Esophagus squamous epithelium (tissue), 5 donors: ENCODE results near the gene PTGES3L. TPM values are rescaled to one million over a fixed set of nuclear protein-coding genes. Genes with fewer than 3 reads are reported as not detected.
"Not testable (repeated sequence)": the region's sequence is repeated elsewhere in the genome, so short reads cannot be mapped to it uniquely, and the experiment has no call there.

Experiments used
- DNase-seq: peaks from one replicate; lab custom pipeline; 2025; lab: John Stamatoyannopoulos, UW
- H3K27ac ChIP-seq, 4 donors: fragments of 200-600 bp; sonication (generic); one replicate each; pipeline ENCODE4 v1.5.1; 2016 to 2019; ENCODE audit warnings: mild to moderate bottlenecking in 1 of 4
- H3K27me3 ChIP-seq, 4 donors: fragments of 200-600 bp; sonication (generic); 1 replicate in 3 of 4; 2 replicates in 1 of 4; pipeline versions ENCODE4 v1.5.1 to v1.6.0; 2017 to 2021; ENCODE audit warnings: antibody characterized with exemption in 1 of 4
- H3K36me3 ChIP-seq, 3 donors: fragments of 200-600 bp; sonication (generic); one replicate each; pipeline ENCODE4 v1.5.1; 2016 to 2019
- H3K4me1 ChIP-seq, 3 donors: fragments of 200-600 bp; sonication (generic); one replicate each; pipeline ENCODE4 v1.5.1; 2017 to 2019
- H3K4me3 ChIP-seq, 4 donors: fragments of 200-600 bp; sonication (generic); 1 replicate in 3 of 4; 2 replicates in 1 of 4; pipeline ENCODE4 v1.5.1; 2016 to 2019; ENCODE audit warnings: mild to moderate bottlenecking in 2 of 4, moderate library complexity in 1 of 4
- H3K9me3 ChIP-seq, 3 donors: fragments of 200-600 bp; sonication (generic); one replicate each; pipeline ENCODE4 v1.5.1; 2016 to 2019
- CTCF ChIP-seq, 6 experiments: fragments of 450-650 bp in 4 of 6; fragments of 200-600 bp in 2 of 6; sonication (generic) in 2 of 6; IDR thresholded peaks; one replicate each; pipeline ENCODE4 v1.5.1; 2016 to 2019; ENCODE audit warnings: antibody characterized with exemption in 6 of 6, mild to moderate bottlenecking in 4 of 6, moderate library complexity in 4 of 6
- POLR2A ChIP-seq, 4 donors: fragments of 450-650 bp; IDR thresholded peaks; one replicate each; pipeline ENCODE4 v1.6.1; 2017; ENCODE audit warnings: antibody characterized with exemption in 4 of 4, mild to moderate bottlenecking in 4 of 4, moderate library complexity in 3 of 4
- WGBS, 2 donors: methylation state at CpG; one replicate each; pipeline ENCODE4 v1.1.5; 2018; 5-methylcytosine and 5-hydroxymethylcytosine counted together
- intact Hi-C: fragments of 100-400 bp; cut with DNase I; formaldehyde crosslinking; loops from one replicate; pipeline ENCODE4 v1.15.0; 2022
- total RNA-seq, 4 donors: library from RNA; depleted of rRNA; stranded (reverse); fragments of >200 nt; gene quantifications; one replicate each; pipeline ENCODE4 v1.1.0, GENCODE V29; 2016
- donor health status: DM: yes; HTN: yes; CAD: no.

The PTGES3L gene
- total RNA-seq, 4 donors from 2014 or later: 0.27 to 1.1 TPM; not detected in 2

GRCh38 chr17:42980274-42980765 lies 440 bp upstream of the PTGES3L start, which contains the start of gene RUNDC1:
RUNDC1 (plus strand) TSS chr17:42980565; CDS start chr17:42980577, 12 bp downstream.
- Histone ChIP-seq H3K4me1 (peaks cover 9 to 49% (median 19%) of the 10 kb centered on the region in 3 donors), H3K27me3 (no peaks in the 10 kb centered on the region), H3K4me3 (peak within 1 kb of the TSS; percentile 70 to 97 (median 88)), H3K36me3 (peaks cover 0 to 7% (median 4%) of the 10 kb centered on the region in 3 donors), H3K27ac (peak within 1 kb of the TSS; percentile 82 to 95 (median 87)), H3K9me3 (no peaks in the 10 kb centered on the region)
- 0% methylated on average over 5 to 21 of the region's 39 CpGs for WGBS, 2 donors
- peak; percentile 54 for DNase-seq
- TF ChIP-seq POLR2A (IDR thresholded peaks at IDR 0.05): peak in 1 of 4 donors; percentile 61
- TF ChIP-seq CTCF (IDR thresholded peaks at IDR 0.05): no peak
- intact Hi-C loops: no loop called here

DNA sequence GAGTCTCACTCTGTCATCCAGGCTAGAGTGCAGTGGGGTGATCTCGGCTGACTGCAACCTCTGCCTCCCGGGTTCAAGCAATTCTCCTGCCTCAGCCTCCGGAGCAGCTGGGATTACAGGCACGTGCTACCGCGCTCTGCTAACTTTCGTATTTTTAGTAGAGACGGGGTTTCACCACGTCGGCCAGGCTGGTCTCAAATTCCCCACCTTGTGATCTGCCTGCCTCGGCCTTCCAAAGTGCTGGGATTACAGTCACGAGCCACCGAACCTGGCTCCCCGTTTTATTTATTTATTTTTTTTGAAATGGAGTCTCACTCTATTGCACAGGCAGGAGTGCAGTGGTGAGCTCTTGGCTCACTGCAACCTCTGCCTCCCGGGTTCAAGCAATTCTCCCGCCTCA lies 4.2 kb downstream of the PTGES3L start:
- H3K4me1 ChIP-seq: peaks cover 3 to 13% (median 8%) of the 10 kb centered on the region in 3 donors
- H3K27me3 ChIP-seq, DNase-seq, H3K27ac ChIP-seq, H3K36me3 ChIP-seq, intact Hi-C loops, H3K9me3 ChIP-seq, H3K4me3 ChIP-seq: not testable (repeated sequence)
- WGBS, 2 donors: 87 to 90% methylated on average over 13 to 16 of the region's 16 CpGs

GRCh38 chr17:42975265-42975664 lies 4.6 kb downstream of the PTGES3L start:
- Histone ChIP-seq H3K4me1 (peaks cover 3 to 13% (median 8%) of the 10 kb centered on the region in 3 donors), H3K27me3 (no peaks in the 10 kb centered on the region), H3K27ac (no peak overlapping the region), H3K36me3 (no peaks in the 10 kb centered on the region), H3K9me3 (no peaks in the 10 kb centered on the region), H3K4me3 (no peak overlapping the region)
- no peak for TF ChIP-seq CTCF (IDR thresholded peaks at IDR 0.05)
- TF ChIP-seq POLR2A (IDR thresholded peaks at IDR 0.05): no peak
- no peak for DNase-seq
- 41 to 42% methylated on average over 2 of the region's 2 CpGs for WGBS, 2 donors
- intact Hi-C loops: no loop called here

DNA sequence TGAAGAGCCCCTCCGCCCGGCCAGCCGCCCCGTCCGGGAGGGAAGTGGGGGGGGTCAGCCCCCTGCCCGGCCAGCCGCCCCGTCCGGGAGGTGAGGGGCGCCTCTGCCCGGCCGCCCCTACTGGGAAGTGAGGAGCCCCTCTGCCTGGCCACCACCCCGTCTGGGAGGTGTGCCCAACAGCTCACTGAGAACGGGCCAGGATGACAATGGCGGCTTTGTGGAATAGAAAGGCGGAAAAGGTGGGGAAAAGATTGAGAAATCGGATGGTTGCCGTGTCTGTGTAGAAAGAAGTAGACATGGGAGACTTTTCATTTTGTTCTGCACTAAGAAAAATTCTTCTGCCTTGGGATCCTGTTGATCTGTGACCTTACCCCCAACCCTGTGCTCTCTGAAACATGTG lies 6.6 kb downstream of the PTGES3L start:
- DNase-seq, H3K27ac ChIP-seq, H3K27me3 ChIP-seq, intact Hi-C loops, H3K9me3 ChIP-seq, H3K36me3 ChIP-seq, H3K4me3 ChIP-seq, H3K4me1 ChIP-seq: not testable (repeated sequence)
- no CpG with 5 or more reads among the region's 18 CpGs for WGBS, 2 donors

DNA sequence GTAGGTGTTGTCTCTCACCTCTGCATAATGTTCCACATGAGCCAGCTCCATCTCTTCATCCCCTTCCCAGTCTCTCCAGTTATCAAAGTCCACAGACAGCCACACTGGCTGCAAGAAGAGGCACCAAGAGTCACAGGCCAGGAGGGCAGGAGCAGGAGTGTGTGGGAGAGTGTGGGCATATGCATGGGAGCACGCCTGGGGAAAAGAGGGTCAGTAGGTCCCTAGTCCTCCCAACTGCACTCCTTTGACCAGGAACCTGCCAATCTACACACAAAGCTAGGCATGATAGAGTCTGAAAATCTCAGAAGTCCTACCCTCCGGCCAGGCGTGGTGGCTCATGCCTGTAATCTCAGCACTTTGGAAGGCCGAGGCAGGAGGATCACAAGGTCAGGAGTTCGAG lies 8.3 kb downstream of the PTGES3L start:
- TF ChIP-seq CTCF (IDR thresholded peaks at IDR 0.05) (no peak), POLR2A (IDR thresholded peaks at IDR 0.05) (no peak)
- WGBS, 2 donors: 78% methylated on average over 5 of the region's 5 CpGs; no CpG with 5 or more reads in 1 of the 2 donors
- H3K36me3 ChIP-seq: no peaks in the 10 kb centered on the region

GRCh38 chr17:42969001-42969581 lies 10.8 kb downstream of the PTGES3L start:
- Histone ChIP-seq H3K27ac (no peak overlapping the region), H3K27me3 (no peaks in the 10 kb centered on the region), H3K9me3 (no peaks in the 10 kb centered on the region), H3K4me3 (no peak overlapping the region), H3K36me3 (no peaks in the 10 kb centered on the region), H3K4me1 (peaks cover 0 to 3% (median 0%) of the 10 kb centered on the region in 3 donors)
- intact Hi-C loops: no loop called here
- DNase-seq: no peak
- 37 to 39% methylated on average over 5 of the region's 5 CpGs for WGBS, 2 donors
- TF ChIP-seq POLR2A (IDR thresholded peaks at IDR 0.05) (no peak), CTCF (IDR thresholded peaks at IDR 0.05) (no peak)

More for the DNA sequence above, 8.3 kb downstream of the PTGES3L start:
- Histone ChIP-seq H3K9me3 (no peaks in the 10 kb centered on the region), H3K4me1 (no peaks in the 10 kb centered on the region), H3K27me3 (no peaks in the 10 kb centered on the region), H3K27ac (no peak overlapping the region), H3K4me3 (no peak overlapping the region)
- intact Hi-C loops: no loop called here
- DNase-seq: no peak
